HL-60 (cell line): ENCODE measurements around the gene CFAP74.
"Not testable (repeated sequence)": the region's sequence is repeated elsewhere in the genome, so short reads cannot be mapped to it uniquely, and the experiment has no call there.

Experiments
- DNase-seq, 2 experiments: peaks; one replicate each; pipeline ENCODE4 v3.0.0-alpha.2; 2010 to 2020; ENCODE audit warnings: low read depth in 1 of 2, low spot score in 1 of 2
- H3K27ac ChIP-seq: fragments of 250-450 bp; sonication (Bioruptor Pico); replicated peaks from 2 replicates; pipeline ENCODE4 v1.5.1; 2020; ENCODE audit warnings: mild to moderate bottlenecking, moderate library complexity
- H3K27me3 ChIP-seq: fragments of 250-450 bp; sonication (Bioruptor Pico); 2 replicates; pipeline ENCODE4 v1.5.1; 2021; ENCODE audit warnings: mild to moderate bottlenecking, moderate library complexity; ENCODE audit not compliant: insufficient read depth, poor library complexity, severe bottlenecking
- H3K4me3 ChIP-seq: replicated peaks from 2 replicates; pipeline ENCODE4 v1.5.1; 2011; ENCODE audit warnings: mild to moderate bottlenecking, control low read depth, low read length; ENCODE audit not compliant: insufficient read depth
- GABPA ChIP-seq: IDR thresholded peaks from 2 replicates; pipeline ENCODE4 v1.6.1; 2012; ENCODE audit warnings: low read depth
- POLR2AphosphoS5 ChIP-seq: IDR thresholded peaks from 2 replicates; pipeline ENCODE4 v1.6.1; 2012; ENCODE audit warnings: low read depth
- SPI1 ChIP-seq: IDR thresholded peaks from 2 replicates; pipeline ENCODE4 v1.6.1; 2012; ENCODE audit warnings: low read depth, mild to moderate bottlenecking, borderline replicate concordance
- TF ChIP-seq, protein P1 (sequence below): IDR thresholded peaks from 2 replicates; pipeline ENCODE4 v1.6.1; 2012; ENCODE audit warnings: low read depth; ENCODE audit not compliant: insufficient replicate concordance
- TF ChIP-seq, protein P2 (sequence below): IDR thresholded peaks from one replicate; pipeline ENCODE4 v1.5.1; 2011; ENCODE audit warnings: low read length, control low read depth, inconsistent platforms; ENCODE audit not compliant: insufficient read depth

The CFAP74 gene

GRCh38 chr1:1938276-1938573 is 65.4 kb downstream of the CFAP74 start:
- peaks cover 17% of the 10 kb centered on the region for H3K27me3 ChIP-seq
- no peak overlapping the region for H3K27ac ChIP-seq
- no peak overlapping the region for H3K4me3 ChIP-seq

GRCh38 chr1:1937549-1938275 is 65.9 kb downstream of the CFAP74 start:
- Histone ChIP-seq H3K27me3 (peaks cover 17% of the 10 kb centered on the region), H3K4me3 (no peak overlapping the region), H3K27ac (no peak overlapping the region)
- TF ChIP-seq, protein P1, sequence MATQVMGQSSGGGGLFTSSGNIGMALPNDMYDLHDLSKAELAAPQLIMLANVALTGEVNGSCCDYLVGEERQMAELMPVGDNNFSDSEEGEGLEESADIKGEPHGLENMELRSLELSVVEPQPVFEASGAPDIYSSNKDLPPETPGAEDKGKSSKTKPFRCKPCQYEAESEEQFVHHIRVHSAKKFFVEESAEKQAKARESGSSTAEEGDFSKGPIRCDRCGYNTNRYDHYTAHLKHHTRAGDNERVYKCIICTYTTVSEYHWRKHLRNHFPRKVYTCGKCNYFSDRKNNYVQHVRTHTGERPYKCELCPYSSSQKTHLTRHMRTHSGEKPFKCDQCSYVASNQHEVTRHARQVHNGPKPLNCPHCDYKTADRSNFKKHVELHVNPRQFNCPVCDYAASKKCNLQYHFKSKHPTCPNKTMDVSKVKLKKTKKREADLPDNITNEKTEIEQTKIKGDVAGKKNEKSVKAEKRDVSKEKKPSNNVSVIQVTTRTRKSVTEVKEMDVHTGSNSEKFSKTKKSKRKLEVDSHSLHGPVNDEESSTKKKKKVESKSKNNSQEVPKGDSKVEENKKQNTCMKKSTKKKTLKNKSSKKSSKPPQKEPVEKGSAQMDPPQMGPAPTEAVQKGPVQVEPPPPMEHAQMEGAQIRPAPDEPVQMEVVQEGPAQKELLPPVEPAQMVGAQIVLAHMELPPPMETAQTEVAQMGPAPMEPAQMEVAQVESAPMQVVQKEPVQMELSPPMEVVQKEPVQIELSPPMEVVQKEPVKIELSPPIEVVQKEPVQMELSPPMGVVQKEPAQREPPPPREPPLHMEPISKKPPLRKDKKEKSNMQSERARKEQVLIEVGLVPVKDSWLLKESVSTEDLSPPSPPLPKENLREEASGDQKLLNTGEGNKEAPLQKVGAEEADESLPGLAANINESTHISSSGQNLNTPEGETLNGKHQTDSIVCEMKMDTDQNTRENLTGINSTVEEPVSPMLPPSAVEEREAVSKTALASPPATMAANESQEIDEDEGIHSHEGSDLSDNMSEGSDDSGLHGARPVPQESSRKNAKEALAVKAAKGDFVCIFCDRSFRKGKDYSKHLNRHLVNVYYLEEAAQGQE: no peak
- TF ChIP-seq, protein P2, sequence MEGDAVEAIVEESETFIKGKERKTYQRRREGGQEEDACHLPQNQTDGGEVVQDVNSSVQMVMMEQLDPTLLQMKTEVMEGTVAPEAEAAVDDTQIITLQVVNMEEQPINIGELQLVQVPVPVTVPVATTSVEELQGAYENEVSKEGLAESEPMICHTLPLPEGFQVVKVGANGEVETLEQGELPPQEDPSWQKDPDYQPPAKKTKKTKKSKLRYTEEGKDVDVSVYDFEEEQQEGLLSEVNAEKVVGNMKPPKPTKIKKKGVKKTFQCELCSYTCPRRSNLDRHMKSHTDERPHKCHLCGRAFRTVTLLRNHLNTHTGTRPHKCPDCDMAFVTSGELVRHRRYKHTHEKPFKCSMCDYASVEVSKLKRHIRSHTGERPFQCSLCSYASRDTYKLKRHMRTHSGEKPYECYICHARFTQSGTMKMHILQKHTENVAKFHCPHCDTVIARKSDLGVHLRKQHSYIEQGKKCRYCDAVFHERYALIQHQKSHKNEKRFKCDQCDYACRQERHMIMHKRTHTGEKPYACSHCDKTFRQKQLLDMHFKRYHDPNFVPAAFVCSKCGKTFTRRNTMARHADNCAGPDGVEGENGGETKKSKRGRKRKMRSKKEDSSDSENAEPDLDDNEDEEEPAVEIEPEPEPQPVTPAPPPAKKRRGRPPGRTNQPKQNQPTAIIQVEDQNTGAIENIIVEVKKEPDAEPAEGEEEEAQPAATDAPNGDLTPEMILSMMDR: no peak
- no peak for TF ChIP-seq POLR2AphosphoS5
- no peak for TF ChIP-seq GABPA
- TF ChIP-seq SPI1: no peak
- DNase-seq: no peak

More at GRCh38 chr1:1938276-1938573, 65.4 kb downstream of the CFAP74 start:
- DNase-seq: no peak
- TF ChIP-seq, protein P2: no peak
- TF ChIP-seq, protein P1: no peak
- TF ChIP-seq GABPA (no peak), POLR2AphosphoS5 (no peak), SPI1 (no peak)

DNA sequence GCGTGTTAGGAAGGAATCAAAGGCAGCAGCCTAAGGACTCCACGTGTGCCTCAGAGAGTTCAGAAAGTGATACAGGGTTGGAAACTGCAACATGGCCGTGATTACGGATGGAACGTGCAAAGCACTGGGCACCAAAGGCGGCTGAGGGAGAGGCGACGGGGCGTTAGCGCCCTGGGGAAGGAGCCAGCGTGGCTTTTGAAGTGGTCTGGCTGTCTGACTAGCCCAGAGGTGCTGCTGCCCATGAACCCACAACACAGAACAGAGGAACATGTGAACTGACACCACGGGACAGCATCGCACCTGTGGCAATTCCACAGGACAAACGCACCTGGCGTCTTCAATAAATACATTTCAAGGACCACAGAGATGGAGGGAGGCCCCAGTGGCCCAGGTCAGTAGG is 66.5 kb downstream of the CFAP74 start:
- no peak for DNase-seq
- peaks cover 15% of the 10 kb centered on the region for H3K27me3 ChIP-seq
- no peak for TF ChIP-seq POLR2AphosphoS5
- TF ChIP-seq GABPA: no peak

DNA sequence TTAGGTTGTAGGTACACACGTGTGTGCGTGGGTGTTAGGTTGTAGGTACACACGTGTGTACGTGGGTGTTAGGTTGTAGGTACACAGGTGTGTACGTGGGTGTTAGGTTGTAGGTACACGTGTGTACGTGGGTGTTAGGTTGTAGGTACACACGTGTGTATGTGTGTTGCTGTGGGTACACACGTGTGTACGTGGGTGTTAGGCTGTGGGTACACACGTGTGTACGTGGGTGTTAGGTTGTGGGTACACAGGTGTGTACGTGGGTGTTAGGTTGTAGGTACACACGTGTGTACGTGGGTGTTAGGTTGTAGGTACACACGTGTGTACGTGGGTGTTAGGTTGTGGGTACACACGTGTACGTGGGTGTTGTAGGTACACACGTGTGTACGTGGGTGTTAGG is 68.7 kb downstream of the CFAP74 start:
- H3K4me3 ChIP-seq, H3K27ac ChIP-seq, DNase-seq, H3K27me3 ChIP-seq: not testable (repeated sequence)

More for the DNA sequence above, 66.5 kb downstream of the CFAP74 start:
- no peak overlapping the region for H3K4me3 ChIP-seq
- H3K27ac ChIP-seq: no peak overlapping the region
